ENCODE measurements around the gene NDFIP2. TPM values are rescaled to one million over a fixed set of nuclear protein-coding genes. Genes with fewer than 3 reads are reported as not detected.

The NDFIP2 gene
- total and polyA plus RNA-seq, 2 donors from 2014 or later = 28.7 to 52.2 TPM

DNA sequence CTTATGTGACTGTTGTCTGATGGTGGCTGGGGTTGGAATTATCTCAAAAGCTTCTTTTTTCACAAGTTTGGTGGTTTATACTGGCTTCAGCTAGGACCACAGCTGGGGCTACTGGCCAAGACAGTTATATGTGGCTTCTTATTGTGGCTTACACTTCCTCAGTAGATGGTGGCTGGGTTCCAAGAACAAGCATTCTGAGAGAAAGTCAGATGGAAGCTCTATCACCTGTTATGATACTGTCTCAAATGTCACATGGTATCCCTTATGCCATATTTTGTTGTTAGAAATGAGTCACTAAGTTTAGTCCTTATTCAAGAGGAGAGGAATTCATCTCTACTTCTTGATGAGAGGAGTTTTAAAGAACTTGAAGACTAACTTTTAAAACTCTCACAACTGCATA, 41.6 kb downstream of the NDFIP2 start:
- no peak for FAIRE-seq

GRCh38 chr13:79525064-79525857, 44.3 kb downstream of the NDFIP2 start:
- FAIRE-seq (no peak), DNase-seq (no peak)
- no peak for TF ChIP-seq CTCF (IDR thresholded peaks at IDR 0.05; ENCODE audit: borderline replicate concordance, extremely low read depth, insufficient read depth)
- H3K4me1 ChIP-seq (ENCODE audit: control insufficient read depth in 2 of 3, insufficient read depth in 2 of 3, low read depth in 1 of 3, low read length in 3 of 3) = no peaks in the 10 kb centered on the region
- peaks cover 0 to 14% (median 4%) of the 10 kb centered on the region in 3 donors for H3K36me3 ChIP-seq (ENCODE audit: control insufficient read depth in 2 of 3, insufficient read depth in 3 of 3, low read length in 3 of 3)
- H3K27me3 ChIP-seq (ENCODE audit: control insufficient read depth, insufficient read depth, low read length) = no peaks in the 10 kb centered on the region
- H3K27ac ChIP-seq (ENCODE audit: low read depth in 2 of 2, low read length in 2 of 2) = no peak overlapping the region
- no peaks in the 10 kb centered on the region for H3K9me3 ChIP-seq (ENCODE audit: control insufficient read depth in 2 of 3, insufficient read depth in 1 of 3, low read length in 3 of 3)
- no peak overlapping the region for H3K4me3 ChIP-seq (ENCODE audit: low read length in 3 of 3)
- no peak overlapping the region for H3K9ac ChIP-seq (ENCODE audit: low read length in 3 of 3)
- intact Hi-C loops (cut with DNase I) = no loop called here

More for the DNA sequence above, 41.6 kb downstream of the NDFIP2 start:
- DNase-seq = no peak
- Histone ChIP-seq H3K36me3 (ENCODE audit: control insufficient read depth in 2 of 3, insufficient read depth in 3 of 3, low read length in 3 of 3) (peaks cover 0 to 14% (median 4%) of the 10 kb centered on the region in 3 donors), H3K9me3 (ENCODE audit: control insufficient read depth in 2 of 3, insufficient read depth in 1 of 3, low read length in 3 of 3) (no peaks in the 10 kb centered on the region), H3K27me3 (ENCODE audit: control insufficient read depth, insufficient read depth, low read length) (no peaks in the 10 kb centered on the region), H3K4me3 (ENCODE audit: low read length in 3 of 3) (no peak overlapping the region), H3K4me1 (ENCODE audit: control insufficient read depth in 2 of 3, insufficient read depth in 2 of 3, low read depth in 1 of 3, low read length in 3 of 3) (no peaks in the 10 kb centered on the region), H3K9ac (ENCODE audit: low read length in 3 of 3) (no peak overlapping the region), H3K27ac (ENCODE audit: low read depth in 2 of 2, low read length in 2 of 2) (no peak overlapping the region)
- intact Hi-C loops (cut with DNase I) = no loop called here
- TF ChIP-seq CTCF (IDR thresholded peaks at IDR 0.05; ENCODE audit: borderline replicate concordance, extremely low read depth, insufficient read depth) = no peak

GRCh38 chr13:79527698-79528097, 46.7 kb downstream of the NDFIP2 start:
- peaks cover 0 to 10% (median 5%) of the 10 kb centered on the region in 3 donors for H3K36me3 ChIP-seq (ENCODE audit: control insufficient read depth in 2 of 3, insufficient read depth in 3 of 3, low read length in 3 of 3)
- no peak overlapping the region for H3K27ac ChIP-seq (ENCODE audit: low read depth in 2 of 2, low read length in 2 of 2)
- H3K4me1 ChIP-seq (ENCODE audit: control insufficient read depth in 2 of 3, insufficient read depth in 2 of 3, low read depth in 1 of 3, low read length in 3 of 3) = no peaks in the 10 kb centered on the region
- H3K9ac ChIP-seq (ENCODE audit: low read length in 3 of 3) = no peak overlapping the region
- FAIRE-seq (no peak), DNase-seq (no peak)
- no peaks in the 10 kb centered on the region for H3K27me3 ChIP-seq (ENCODE audit: control insufficient read depth, insufficient read depth, low read length)
- intact Hi-C loops (cut with DNase I) = no loop called here
- no peak overlapping the region for H3K4me3 ChIP-seq (ENCODE audit: low read length in 3 of 3)
- no peak for TF ChIP-seq CTCF (IDR thresholded peaks at IDR 0.05; ENCODE audit: borderline replicate concordance, extremely low read depth, insufficient read depth)
- no peaks in the 10 kb centered on the region for H3K9me3 ChIP-seq (ENCODE audit: control insufficient read depth in 2 of 3, insufficient read depth in 1 of 3, low read length in 3 of 3)
